Myocyte (in vitro differentiated cells): ENCODE measurements around the gene CHMP4B. TPM values are rescaled to one million over a fixed set of nuclear protein-coding genes. Genes with fewer than 3 reads are reported as not detected.
"Not testable (repeated sequence)": the region's sequence is repeated elsewhere in the genome, so short reads cannot be mapped to it uniquely, and the experiment has no call there.

Experiments used
- DNase-seq: peaks from one replicate; pipeline ENCODE4 v3.0.0-alpha.2; 2012; ENCODE audit warnings: low read depth
- total RNA-seq: library from RNA; depleted of rRNA; stranded (reverse); fragments of >200 nt; gene quantifications from 2 replicates; pipeline ENCODE4 v1.2.3, GENCODE V29; 2014

CHMP4B gene
- total RNA-seq, 1 donor from 2014 or later, result 88.5 TPM

GRCh38 chr20:33789109-33789857 lies 21.9 kb upstream of the CHMP4B start:
- peak; percentile 54 for DNase-seq

- DNase-seq, result no peak
Observed at GRCh38 chr20:33789858-33790182, 21.3 kb upstream of the CHMP4B start.

GRCh38 chr20:33790566-33790965 lies 20.6 kb upstream of the CHMP4B start:
- no peak for DNase-seq

GRCh38 chr20:33791021-33791420 lies 20.1 kb upstream of the CHMP4B start:
- DNase-seq, result no peak

GRCh38 chr20:33791540-33791939 lies 19.6 kb upstream of the CHMP4B start:
- no peak for DNase-seq

- peak; percentile 32 for DNase-seq
Observed at GRCh38 chr20:33791959-33792597, 19.1 kb upstream of the CHMP4B start.

GRCh38 chr20:33792598-33792989 lies 18.6 kb upstream of the CHMP4B start:
- DNase-seq, result not testable (repeated sequence)

GRCh38 chr20:33793011-33793931 lies 17.9 kb upstream of the CHMP4B start:
- peak; percentile 5 for DNase-seq

- DNase-seq, result no peak
Observed at GRCh38 chr20:33796263-33796906, 14.8 kb upstream of the CHMP4B start.

GRCh38 chr20:33796907-33797544 lies 14.1 kb upstream of the CHMP4B start:
- DNase-seq, result no peak

- no peak for DNase-seq
Observed at GRCh38 chr20:33798444-33798843, 12.7 kb upstream of the CHMP4B start.

- peak; percentile 77 for DNase-seq
Observed at GRCh38 chr20:33803921-33804337, 7.2 kb upstream of the CHMP4B start.

- DNase-seq, result no peak
Observed at GRCh38 chr20:33808388-33808787, 2.8 kb upstream of the CHMP4B start.

GRCh38 chr20:33810259-33810658 lies 889 bp upstream of the CHMP4B start:
- no peak for DNase-seq

GRCh38 chr20:33811776-33812151 lies 616 bp downstream of the CHMP4B start:
- no peak for DNase-seq

- DNase-seq, result peak; percentile 76
Observed at GRCh38 chr20:33812152-33812849, 1.2 kb downstream of the CHMP4B start.

GRCh38 chr20:33812908-33813462 lies 1.8 kb downstream of the CHMP4B start:
- no peak for DNase-seq

- DNase-seq, result no peak
Observed at GRCh38 chr20:33814238-33814712, 3.1 kb downstream of the CHMP4B start.

- DNase-seq, result no peak
Observed at GRCh38 chr20:33815671-33816070, 4.5 kb downstream of the CHMP4B start.

GRCh38 chr20:33816191-33816590 lies 5.0 kb downstream of the CHMP4B start:
- no peak for DNase-seq
